GM23248 (cell line): ENCODE data around the gene ANKRD12.

ENCODE experiments used
- EZH2 ChIP-seq: fragments of 200-600 bp; sonication (generic); IDR thresholded peaks from 2 replicates; pipeline ENCODE4 v1.6.1; 2018; ENCODE audit warnings: antibody characterized with exemption, mild to moderate bottlenecking; ENCODE audit not compliant: insufficient read depth, poor library complexity, severe bottlenecking
- EZH2phosphoT487 ChIP-seq: fragments of 200-600 bp; sonication (generic); IDR thresholded peaks from 2 replicates; pipeline ENCODE4 v1.6.1; 2018; ENCODE audit warnings: antibody characterized with exemption, moderate library complexity, mild to moderate bottlenecking, low read depth; ENCODE audit not compliant: insufficient read depth

DNA sequence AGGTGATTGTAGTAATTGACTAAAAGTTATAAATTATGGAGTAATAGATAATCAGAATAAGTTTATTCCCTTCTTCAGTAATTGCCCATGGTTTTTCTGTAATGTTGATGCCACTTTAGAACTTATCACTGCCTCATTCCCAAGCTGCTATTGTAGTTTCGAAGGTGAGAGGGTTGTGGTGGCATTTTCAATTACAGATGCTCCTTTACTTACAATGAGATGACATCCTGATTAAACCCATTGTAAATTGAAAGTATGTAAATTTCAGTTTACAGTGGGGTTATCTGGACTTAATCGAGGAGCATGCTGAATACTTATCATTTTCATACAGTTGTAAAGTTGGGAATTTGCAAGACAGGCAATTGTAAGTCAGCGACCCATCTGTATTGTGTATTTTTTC lies 31.2 kb upstream of the ANKRD12 start:
- TF ChIP-seq EZH2: no peak
- TF ChIP-seq EZH2phosphoT487: no peak
